WTC11 (cell line): ENCODE measurements around the gene SUPT7L. TPM values are rescaled to one million over a fixed set of nuclear protein-coding genes. Genes with fewer than 3 reads are reported as not detected.

ENCODE experiments used
- ATAC-seq: fragments of 200-7000 bp; cut with Tn5 transposase; 2 replicates; pipeline ENCODE4 v1.10.0; 2021; ENCODE audit warnings: mild to moderate bottlenecking, moderate library complexity
- Bru-seq: library from RNA; stranded (reverse); fragments of 400-500 nt; gene quantifications from one replicate; lab custom pipeline; 2021; lab: Mats Ljungman, UMichigan
- CTCF ChIA-PET: fragments of 300-600 bp; sonication (Branson Sonifier 250); formaldehyde crosslinking; loops from one replicate; lab custom pipeline; 2021; ENCODE audit warnings: antibody characterized with exemption; lab: Charles Lee
- POLR2A ChIA-PET: fragments of 350-600 bp; sonication (Branson Sonifier 250); formaldehyde crosslinking; loops from one replicate; lab custom pipeline; 2021; ENCODE audit warnings: antibody characterized with exemption; lab: Charles Lee
- DNase-seq: peaks from one replicate; pipeline ENCODE4 v3.0.0; 2021; ENCODE audit warnings: low spot score
- H3K27ac Mint-ChIP-seq: 2 replicates; pipeline ENCODE4 v1.8.0; 2021; ENCODE audit warnings: mixed read lengths
- H3K27me3 Mint-ChIP-seq: 2 replicates; pipeline ENCODE4 v1.8.0; 2021; ENCODE audit warnings: low read depth, mild to moderate bottlenecking, moderate library complexity, mixed read lengths
- H3K36me3 Mint-ChIP-seq: 2 replicates; pipeline ENCODE4 v1.8.0; 2021; ENCODE audit warnings: mixed read lengths
- H3K4me1 Mint-ChIP-seq: 2 replicates; pipeline ENCODE4 v1.8.0; 2022; ENCODE audit warnings: mixed read lengths
- H3K4me3 Mint-ChIP-seq: 2 replicates; pipeline ENCODE4 v1.8.0; 2021; ENCODE audit warnings: mild to moderate bottlenecking, moderate library complexity, mixed read lengths
- H3K9me3 Mint-ChIP-seq: 2 replicates; pipeline ENCODE4 v1.8.0; 2021; ENCODE audit warnings: mixed read lengths
- AR ChIP-seq: fragments of 250-450 bp; sonication (Bioruptor Pico); IDR thresholded peaks from 2 replicates; pipeline ENCODE4 v1.9.0; 2021; ENCODE audit warnings: mild to moderate bottlenecking
- CREB1 ChIP-seq: sonication (generic); formaldehyde crosslinking; IDR thresholded peaks from 2 replicates; pipeline ENCODE4 v1.8.0; 2023; ENCODE audit warnings: mild to moderate bottlenecking, missing genetic modification reagents
- E2F5 ChIP-seq: sonication (generic); formaldehyde crosslinking; IDR thresholded peaks from 2 replicates; pipeline ENCODE4 v1.8.1; 2022; ENCODE audit warnings: mild to moderate bottlenecking, moderate library complexity, missing genetic modification reagents
- ELF4 ChIP-seq: sonication (generic); formaldehyde crosslinking; IDR thresholded peaks from 2 replicates; pipeline ENCODE4 v1.8.1; 2022; ENCODE audit warnings: low read depth, mild to moderate bottlenecking, moderate library complexity, missing genetic modification reagents
- ETV6 ChIP-seq: sonication (generic); formaldehyde crosslinking; IDR thresholded peaks from 2 replicates; pipeline ENCODE4 v1.8.1; 2022; ENCODE audit warnings: mild to moderate bottlenecking, missing genetic modification reagents
- FOXP1 ChIP-seq: sonication (generic); formaldehyde crosslinking; IDR thresholded peaks from 2 replicates; pipeline ENCODE4 v1.8.0; 2022; ENCODE audit warnings: missing genetic modification reagents, mild to moderate bottlenecking, moderate library complexity, borderline replicate concordance
- FOXP4 ChIP-seq: sonication (generic); formaldehyde crosslinking; IDR thresholded peaks from 2 replicates; pipeline ENCODE4 v1.8.0; 2022; ENCODE audit warnings: mild to moderate bottlenecking, missing genetic modification reagents
- GABPB1 ChIP-seq: sonication (generic); formaldehyde crosslinking; IDR thresholded peaks from 2 replicates; pipeline ENCODE4 v1.8.1; 2023; ENCODE audit warnings: mild to moderate bottlenecking, missing genetic modification reagents
- HMGA2 ChIP-seq: fragments of 250-450 bp; sonication (Bioruptor Pico); IDR thresholded peaks from 2 replicates; pipeline ENCODE4 v1.4.0; 2021; ENCODE audit warnings: mild to moderate bottlenecking, moderate library complexity
- HMGXB4 ChIP-seq: sonication (generic); formaldehyde crosslinking; IDR thresholded peaks from 2 replicates; pipeline ENCODE4 v1.8.1; 2023; ENCODE audit warnings: mild to moderate bottlenecking, moderate library complexity, missing genetic modification reagents
- IRF2 ChIP-seq: sonication (generic); formaldehyde crosslinking; IDR thresholded peaks from 2 replicates; pipeline ENCODE4 v1.8.0; 2022; ENCODE audit warnings: low read depth, missing genetic modification reagents, borderline replicate concordance
- JUN ChIP-seq: sonication (generic); formaldehyde crosslinking; IDR thresholded peaks from 2 replicates; pipeline ENCODE4 v1.8.0; 2023; ENCODE audit warnings: mild to moderate bottlenecking, missing genetic modification reagents
- MAX ChIP-seq: sonication (generic); formaldehyde crosslinking; IDR thresholded peaks from 2 replicates; pipeline ENCODE4 v1.8.0; 2022; ENCODE audit warnings: mild to moderate bottlenecking, missing genetic modification reagents
- MYBL2 ChIP-seq: sonication (generic); formaldehyde crosslinking; IDR thresholded peaks from 2 replicates; pipeline ENCODE4 v1.8.1; 2023; ENCODE audit warnings: mild to moderate bottlenecking, moderate library complexity, missing genetic modification reagents
- NFE2L1 ChIP-seq: sonication (generic); formaldehyde crosslinking; IDR thresholded peaks from 2 replicates; pipeline ENCODE4 v1.8.1; 2023; ENCODE audit warnings: missing genetic modification reagents
- NFYB ChIP-seq: sonication (generic); formaldehyde crosslinking; conservative IDR thresholded peaks from 2 replicates; pipeline ENCODE4 v1.8.0; 2022; ENCODE audit warnings: low read depth, missing genetic modification reagents
- NR2C2 ChIP-seq: sonication (generic); formaldehyde crosslinking; IDR thresholded peaks from 2 replicates; pipeline ENCODE4 v1.8.0; 2022; ENCODE audit warnings: mild to moderate bottlenecking, missing genetic modification reagents
- RELA ChIP-seq: sonication (generic); formaldehyde crosslinking; IDR thresholded peaks from 2 replicates; pipeline ENCODE4 v1.8.1; 2022; ENCODE audit warnings: missing genetic modification reagents, mild to moderate bottlenecking, borderline replicate concordance
- SMAD3 ChIP-seq: sonication (generic); formaldehyde crosslinking; IDR thresholded peaks from 2 replicates; pipeline ENCODE4 v1.8.0; 2022; ENCODE audit warnings: missing genetic modification reagents, mild to moderate bottlenecking, borderline replicate concordance
- SP1 ChIP-seq: sonication (generic); formaldehyde crosslinking; conservative IDR thresholded peaks from 2 replicates; pipeline ENCODE4 v1.8.1; 2022; ENCODE audit warnings: missing genetic modification reagents
- TCF7 ChIP-seq: sonication (generic); formaldehyde crosslinking; IDR thresholded peaks from 2 replicates; pipeline ENCODE4 v1.8.0; 2022; ENCODE audit warnings: mild to moderate bottlenecking, low read depth, missing genetic modification reagents, moderate library complexity
- USF2 ChIP-seq: sonication (generic); formaldehyde crosslinking; IDR thresholded peaks from 2 replicates; pipeline ENCODE4 v1.8.1; 2023; ENCODE audit warnings: mild to moderate bottlenecking, missing genetic modification reagents, moderate library complexity
- ZBTB43 ChIP-seq: sonication (generic); formaldehyde crosslinking; IDR thresholded peaks from 2 replicates; pipeline ENCODE4 v1.8.1; 2023; ENCODE audit warnings: mild to moderate bottlenecking, missing genetic modification reagents
- ZNF138 ChIP-seq: sonication (generic); formaldehyde crosslinking; conservative IDR thresholded peaks from 2 replicates; pipeline ENCODE4 v1.8.1; 2022; ENCODE audit warnings: mild to moderate bottlenecking, moderate library complexity, missing genetic modification reagents
- ZNF232 ChIP-seq: sonication (generic); formaldehyde crosslinking; IDR thresholded peaks from 2 replicates; pipeline ENCODE4 v1.8.0; 2022; ENCODE audit warnings: mild to moderate bottlenecking, missing genetic modification reagents
- long read RNA-seq, 3 experiments: library from RNA in 1 of 3; library from capped mRNA in 1 of 3; library from polyadenylated mRNA in 1 of 3; unstranded in 2 of 3; stranded (forward) in 1 of 3; transcript quantifications; one replicate each; pipeline ENCODE4 v2.0.0, GENCODE V29; 2021
- total RNA-seq: library from RNA; stranded (reverse); gene quantifications from 3 replicates; pipeline ENCODE4 v1.2.3, GENCODE V29; 2021

SUPT7L gene
- total RNA-seq (22.6 to 24.1 TPM (median 23.8 TPM) in 3 replicates), Bru-seq, nascent RNA (percentile 86 among the genes with signal in this experiment)
- long read RNA-seq, experiment 1, full-length matches to known transcripts: 84 of 128 reads
- long read RNA-seq, experiment 1, partial matches to known transcripts: 8 of 128 reads
- long read RNA-seq, experiment 1, other reads (novel, unspliced or antisense): 36 of 128 reads
- long read RNA-seq, experiment 2, full-length matches to known transcripts: 14 of 36 reads
- long read RNA-seq, experiment 2, partial matches to known transcripts: 9 of 36 reads
- long read RNA-seq, experiment 2, other reads (novel, unspliced or antisense): 13 of 36 reads
- long read RNA-seq, experiment 3, full-length matches to known transcripts: 64 of 99 reads
- long read RNA-seq, experiment 3, partial matches to known transcripts: 3 of 99 reads
- long read RNA-seq, experiment 3, other reads (novel, unspliced or antisense): 32 of 99 reads

- H3K27me3 Mint-ChIP-seq: no peaks in the 10 kb centered on the region
- H3K9me3 Mint-ChIP-seq: no peaks in the 10 kb centered on the region
- TF ChIP-seq IRF2 (no peak), JUN (CRISPR knock-in tag) (no peak), ELF4 (CRISPR knock-in tag) (no peak), ZBTB43 (0 out of 2 replicates have a peak, but pooled peaks have one; percentile 63), TCF7 (CRISPR knock-in tag) (0 out of 2 replicates have a peak, but pooled peaks have one; percentile 19), E2F5 (CRISPR knock-in tag) (no peak), RELA (CRISPR knock-in tag) (no peak), HMGXB4 (CRISPR knock-in tag) (peak; percentile 64), NFE2L1 (CRISPR knock-in tag) (peak; percentile 59; the same call in 1 of the 2 replicates), NR2C2 (CRISPR knock-in tag) (peak; percentile 51; the same call in 1 of the 2 replicates), FOXP4 (CRISPR knock-in tag) (peak; percentile 36; the same call in 1 of the 2 replicates), NFYB (CRISPR knock-in tag) (0 out of 2 replicates have a peak, but pooled peaks have one; percentile 18), MAX (CRISPR knock-in tag) (peak; percentile 16; the same call in 1 of the 2 replicates), MYBL2 (peak; percentile 68; the same call in 1 of the 2 replicates), SP1 (CRISPR knock-in tag) (peak; percentile 7), SMAD3 (0 out of 2 replicates have a peak, but pooled peaks have one; percentile 3), GABPB1 (CRISPR knock-in tag) (peak; percentile 86), HMGA2 (CRISPR knock-in tag) (peak; percentile 38; the same call in 1 of the 2 replicates), USF2 (CRISPR knock-in tag) (no peak), ZNF138 (CRISPR knock-in tag) (no peak), AR (CRISPR knock-in tag) (peak; percentile 71; the same call in 1 of the 2 replicates), CREB1 (CRISPR knock-in tag) (no peak), ETV6 (CRISPR knock-in tag) (0 out of 2 replicates have a peak, but pooled peaks have one; percentile 53), FOXP1 (CRISPR knock-in tag) (peak; percentile 47; the same call in 1 of the 2 replicates), ZNF232 (CRISPR knock-in tag) (peak; percentile 52; the same call in 1 of the 2 replicates)
Observed at GRCh38 chr2:27663285-27664153, at the start of gene SUPT7L, which contains the start of gene SLC4A1AP. Gene SUPT7L (minus strand): TSS chr2:27663614. CDS start chr2:27662192, 1,422 bp downstream. Gene SLC4A1AP (plus strand): TSS chr2:27663889. CDS start chr2:27663915, 26 bp downstream.

More at GRCh38 chr2:27663285-27664153, at the start of gene SUPT7L, which contains the start of gene SLC4A1AP:
- DNase-seq (peak; percentile 66), ATAC-seq (peak; percentile 83)
- Mint-ChIP-seq H3K4me3 (peak within 1 kb of the TSS; percentile 99), H3K4me1 (peaks cover 17% of the 10 kb centered on the region), H3K27ac (peak within 1 kb of the TSS; percentile 99), H3K36me3 (peaks cover 41% of the 10 kb centered on the region)
- ChIA-PET CTCF (interaction anchor here (0.6 to 1.4 kb wide), 3 partner anchors 20 to 89 kb away, joined by 3 to 17 read pairs (median 8); no protein-coding TSS in a partner anchor), POLR2A (no interaction called here)
